Measurements from ENCODE around the gene FAM193A.

GRCh38 chr4:2768124-2768523 is 231.7 kb downstream of the FAM193A start:
- TF ChIP-seq CTCF (IDR thresholded peaks at IDR 0.05): no peak
- no peak for TF ChIP-seq POLR2A (IDR thresholded peaks at IDR 0.05)
- TF ChIP-seq POLR2AphosphoS5 (IDR thresholded peaks at IDR 0.05): no peak
